Measurements from ENCODE around the gene DNAH14. TPM values are rescaled to one million over a fixed set of nuclear protein-coding genes. Genes with fewer than 3 reads are reported as not detected.
"Not testable (repeated sequence)": the region's sequence is repeated elsewhere in the genome, so short reads cannot be mapped to it uniquely, and the experiment has no call there.

Gene DNAH14
- total RNA-seq, 1 donor from 2014 or later: 14.4 TPM

- Histone ChIP-seq H3K9me3 (peaks cover 8% of the 10 kb centered on the region), H3K36me3 (no peaks in the 10 kb centered on the region), H3K4me1 (no peaks in the 10 kb centered on the region), H3K27ac (no peak overlapping the region), H3K27me3 (ENCODE audit: low read depth) (no peaks in the 10 kb centered on the region), H3K4me3 (no peak overlapping the region)
- intact Hi-C loops (cut with DNase I): no loop called here
- no peak for DNase-seq
- no peak for TF ChIP-seq CTCF (IDR thresholded peaks at IDR 0.05)
- ATAC-seq: no peak
Measured at GRCh38 chr1:225021037-225021436, 91.6 kb downstream of the DNAH14 start.

- Histone ChIP-seq H3K9me3 (no peaks in the 10 kb centered on the region), H3K4me3 (no peak overlapping the region), H3K27ac (no peak overlapping the region), H3K36me3 (no peaks in the 10 kb centered on the region), H3K27me3 (ENCODE audit: low read depth) (no peaks in the 10 kb centered on the region), H3K4me1 (no peaks in the 10 kb centered on the region)
- TF ChIP-seq CTCF (IDR thresholded peaks at IDR 0.05): no peak
- no peak for DNase-seq
- no peak for ATAC-seq
- intact Hi-C loops (cut with DNase I): no loop called here
Measured at GRCh38 chr1:225026701-225027100, 97.2 kb downstream of the DNAH14 start.

- H3K27ac ChIP-seq; DNase-seq; H3K4me3 ChIP-seq; H3K36me3 ChIP-seq; H3K27me3 ChIP-seq (ENCODE audit: low read depth); intact Hi-C loops (cut with DNase I); H3K4me1 ChIP-seq; ATAC-seq; H3K9me3 ChIP-seq: not testable (repeated sequence)
Measured at GRCh38 chr1:225036441-225036840, 107.0 kb downstream of the DNAH14 start.

GRCh38 chr1:225042263-225042662 is 112.8 kb downstream of the DNAH14 start:
- H3K27ac ChIP-seq: no peak overlapping the region
- H3K4me3 ChIP-seq: no peak overlapping the region
- DNase-seq (no peak), ATAC-seq (no peak)
- intact Hi-C loops (cut with DNase I): no loop called here
- no peaks in the 10 kb centered on the region for H3K36me3 ChIP-seq
- TF ChIP-seq CTCF (IDR thresholded peaks at IDR 0.05): no peak
- no peaks in the 10 kb centered on the region for H3K27me3 ChIP-seq (ENCODE audit: low read depth)
- no peaks in the 10 kb centered on the region for H3K9me3 ChIP-seq
- no peaks in the 10 kb centered on the region for H3K4me1 ChIP-seq

- no peak for ATAC-seq
- intact Hi-C loops (cut with DNase I): no loop called here
Measured at GRCh38 chr1:225044258-225044657, 114.8 kb downstream of the DNAH14 start.

GRCh38 chr1:225049594-225049993 is 120.1 kb downstream of the DNAH14 start:
- TF ChIP-seq CTCF (IDR thresholded peaks at IDR 0.05): no peak
- no peaks in the 10 kb centered on the region for H3K4me1 ChIP-seq
- no peak for ATAC-seq
- H3K4me3 ChIP-seq: no peak overlapping the region
- no peaks in the 10 kb centered on the region for H3K27me3 ChIP-seq (ENCODE audit: low read depth)
- H3K36me3 ChIP-seq: no peaks in the 10 kb centered on the region
- H3K9me3 ChIP-seq: no peaks in the 10 kb centered on the region
- no peak overlapping the region for H3K27ac ChIP-seq
- intact Hi-C loops (cut with DNase I): no loop called here
- DNase-seq: no peak

More at GRCh38 chr1:225044258-225044657, 114.8 kb downstream of the DNAH14 start:
- H3K9me3 ChIP-seq: no peaks in the 10 kb centered on the region
- no peaks in the 10 kb centered on the region for H3K36me3 ChIP-seq
- no peak for TF ChIP-seq CTCF (IDR thresholded peaks at IDR 0.05)
- H3K4me3 ChIP-seq: no peak overlapping the region
- no peak for DNase-seq
- H3K4me1 ChIP-seq: no peaks in the 10 kb centered on the region
- no peak overlapping the region for H3K27ac ChIP-seq
- no peaks in the 10 kb centered on the region for H3K27me3 ChIP-seq (ENCODE audit: low read depth)
